Skeletal muscle satellite cell (primary cell): ENCODE data around the gene FXYD2.

Experiments used
- H3K27me3 ChIP-seq: 2 replicates; pipeline ENCODE4 v1.7.0; 2013; ENCODE audit warnings: low read length; ENCODE audit not compliant: control insufficient read depth, insufficient read depth
- H3K36me3 ChIP-seq: 2 replicates; pipeline ENCODE4 v1.7.0; 2013; ENCODE audit warnings: mild to moderate bottlenecking, control low read depth, low read length; ENCODE audit not compliant: insufficient read depth
- H3K4me1 ChIP-seq: 2 replicates; pipeline ENCODE4 v1.7.0; 2013; ENCODE audit warnings: low read length; ENCODE audit not compliant: control insufficient read depth, insufficient read depth
- H3K4me2 ChIP-seq: 2 replicates; pipeline ENCODE4 v1.7.0; 2013; ENCODE audit warnings: mild to moderate bottlenecking, low read length
- H3K4me3 ChIP-seq: 2 replicates; pipeline ENCODE4 v1.7.0; 2013; ENCODE audit warnings: low read length
- H3K9ac ChIP-seq: 2 replicates; pipeline ENCODE4 v1.7.0; 2013; ENCODE audit warnings: mild to moderate bottlenecking, low read depth, low read length, moderate library complexity
- H3K9me3 ChIP-seq: replicated peaks from 2 replicates; pipeline ENCODE4 v1.7.0; 2013; ENCODE audit warnings: mild to moderate bottlenecking, control low read depth, low read length

FXYD2 gene

GRCh38 chr11:117796872-117797529 is 27.5 kb downstream of the FXYD2 start, which contains the start of gene DSCAML1:
Gene DSCAML1, minus strand, starts transcription at chr11:117797216. Its CDS starts 137 bp downstream, at chr11:117797079.
- Histone ChIP-seq H3K9ac (no peak within 1 kb of the TSS), H3K27me3 (peaks cover 76% of the 10 kb centered on the region), H3K4me3 (no peak within 1 kb of the TSS), H3K4me1 (no peaks in the 10 kb centered on the region), H3K36me3 (no peaks in the 10 kb centered on the region), H3K4me2 (no peak within 1 kb of the TSS), H3K9me3 (no peaks in the 10 kb centered on the region)

DNA sequence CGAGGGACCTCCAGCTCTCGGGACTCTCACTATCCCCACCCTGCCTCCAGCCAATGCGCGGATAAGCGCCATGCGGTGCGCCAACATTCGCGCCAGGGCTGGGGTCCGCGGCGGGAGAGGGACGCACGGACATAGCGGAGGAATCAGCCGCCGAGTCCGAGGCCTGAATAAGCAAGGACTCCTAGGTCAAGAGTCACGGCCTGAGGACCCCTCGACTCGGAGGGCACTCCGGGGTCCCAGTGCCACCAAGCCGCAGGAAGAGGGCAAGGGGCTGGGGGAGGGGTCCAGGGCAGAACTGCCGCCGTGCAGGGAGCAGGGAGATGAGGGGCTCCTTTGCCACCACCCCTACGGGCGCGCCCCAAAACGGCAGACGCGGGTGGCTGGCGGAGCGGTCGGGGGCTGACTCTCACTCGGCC is 28.1 kb downstream of the FXYD2 start:
- no peak overlapping the region for H3K4me2 ChIP-seq
- H3K9me3 ChIP-seq: no peaks in the 10 kb centered on the region
- no peaks in the 10 kb centered on the region for H3K4me1 ChIP-seq
- no peak overlapping the region for H3K9ac ChIP-seq
- H3K36me3 ChIP-seq: no peaks in the 10 kb centered on the region
- H3K4me3 ChIP-seq: no peak overlapping the region
- H3K27me3 ChIP-seq: peaks cover 72% of the 10 kb centered on the region

- Histone ChIP-seq H3K4me3 (no peak overlapping the region), H3K9ac (no peak overlapping the region), H3K36me3 (no peaks in the 10 kb centered on the region), H3K4me1 (no peaks in the 10 kb centered on the region), H3K9me3 (no peaks in the 10 kb centered on the region), H3K4me2 (no peak overlapping the region), H3K27me3 (peaks cover 74% of the 10 kb centered on the region)
These were observed 28.7 kb downstream of the FXYD2 start for GRCh38 chr11:117795638-117796455.

DNA sequence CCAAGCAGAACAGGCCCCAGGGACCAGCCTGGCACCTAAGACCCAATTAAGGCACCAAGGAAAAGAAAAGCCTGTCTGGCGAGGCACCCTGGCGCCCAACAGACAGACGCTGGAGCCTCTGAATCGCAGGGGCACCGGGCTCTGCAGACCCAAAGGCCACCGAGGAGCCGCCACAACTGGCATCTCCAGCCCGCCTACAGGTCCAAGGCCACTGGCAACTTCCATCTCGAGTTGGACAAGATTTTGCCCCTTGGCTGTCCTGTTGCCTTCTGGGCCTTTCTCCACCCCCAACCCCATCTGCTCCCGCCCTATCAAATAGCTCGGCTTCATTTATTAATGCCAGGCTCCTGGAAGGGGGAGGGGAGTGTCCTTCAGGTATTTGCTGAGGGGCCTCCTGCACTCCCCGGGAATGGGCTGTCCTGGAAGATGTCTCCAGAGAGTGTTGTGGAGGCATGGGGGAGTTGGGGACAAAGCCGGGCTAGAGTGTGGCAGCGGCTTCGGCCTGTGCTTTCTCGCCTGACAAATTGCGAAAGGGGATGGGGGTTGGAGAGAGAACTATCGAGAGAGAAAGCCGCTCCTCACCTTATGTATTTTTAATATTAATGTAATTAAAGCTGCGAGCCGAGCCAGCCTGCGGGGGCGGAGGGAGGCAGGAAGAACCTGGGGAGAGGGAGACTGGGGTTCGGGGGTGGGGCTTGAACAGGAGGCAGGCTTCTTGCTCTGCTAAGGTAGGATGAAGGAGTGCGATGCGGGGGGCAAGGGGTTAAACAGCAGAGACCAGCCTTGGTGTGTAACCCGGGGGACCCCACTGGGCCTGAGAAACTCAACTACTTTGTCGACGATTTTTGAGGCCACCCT is 29.5 kb downstream of the FXYD2 start:
- no peaks in the 10 kb centered on the region for H3K9me3 ChIP-seq
- H3K27me3 ChIP-seq: peaks cover 72% of the 10 kb centered on the region

DNA sequence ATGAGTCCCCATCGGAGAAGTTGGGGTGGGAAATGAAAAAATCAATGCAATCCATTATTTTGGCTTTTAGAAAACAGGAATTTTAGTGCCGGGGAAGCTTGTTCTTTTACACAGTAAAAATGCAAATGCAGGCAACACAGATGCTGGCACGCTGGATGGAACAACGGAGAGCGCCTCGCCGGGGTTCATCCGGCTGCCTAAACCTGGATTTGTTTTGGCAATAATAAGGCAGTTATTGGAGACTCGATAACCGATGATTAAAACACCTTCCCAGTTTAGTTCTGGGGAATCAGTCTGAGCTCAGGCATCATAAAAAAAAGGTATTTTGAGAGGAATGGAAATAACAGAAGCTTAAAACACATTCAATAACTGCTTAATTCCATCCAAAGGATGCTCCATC is 30.4 kb downstream of the FXYD2 start:
- peaks cover 63% of the 10 kb centered on the region for H3K27me3 ChIP-seq
- H3K4me3 ChIP-seq: no peak overlapping the region
- no peak overlapping the region for H3K4me2 ChIP-seq
- H3K4me1 ChIP-seq: no peaks in the 10 kb centered on the region
- no peaks in the 10 kb centered on the region for H3K9me3 ChIP-seq
- no peaks in the 10 kb centered on the region for H3K36me3 ChIP-seq
- H3K9ac ChIP-seq: no peak overlapping the region

More for the DNA sequence above, 29.5 kb downstream of the FXYD2 start:
- Histone ChIP-seq H3K9ac (no peak overlapping the region), H3K4me1 (no peaks in the 10 kb centered on the region), H3K4me2 (no peak overlapping the region), H3K4me3 (no peak overlapping the region), H3K36me3 (no peaks in the 10 kb centered on the region)

DNA sequence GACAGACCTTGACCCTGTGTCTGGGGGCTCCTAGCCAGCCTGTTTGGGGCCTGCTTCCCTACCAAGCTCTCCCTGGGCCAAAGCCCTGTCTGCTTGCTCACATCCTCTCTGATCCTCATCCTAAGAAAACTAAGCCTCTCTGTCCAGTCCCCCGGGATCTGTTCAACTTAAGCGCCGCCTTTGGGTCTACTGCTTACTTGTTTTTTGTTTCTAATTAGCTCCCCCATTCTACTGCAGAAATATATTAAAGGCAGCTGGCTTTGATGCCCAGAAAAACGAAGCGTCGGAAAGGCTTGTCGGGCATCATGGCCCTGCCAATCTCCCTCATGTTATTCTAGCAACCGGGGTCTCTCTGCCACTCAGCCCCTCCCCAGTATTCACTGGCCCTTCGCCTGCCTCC is 31.0 kb downstream of the FXYD2 start:
- Histone ChIP-seq H3K9ac (no peak overlapping the region), H3K9me3 (no peaks in the 10 kb centered on the region), H3K4me3 (no peak overlapping the region), H3K36me3 (no peaks in the 10 kb centered on the region), H3K4me1 (no peaks in the 10 kb centered on the region), H3K27me3 (peaks cover 58% of the 10 kb centered on the region), H3K4me2 (no peak overlapping the region)

DNA sequence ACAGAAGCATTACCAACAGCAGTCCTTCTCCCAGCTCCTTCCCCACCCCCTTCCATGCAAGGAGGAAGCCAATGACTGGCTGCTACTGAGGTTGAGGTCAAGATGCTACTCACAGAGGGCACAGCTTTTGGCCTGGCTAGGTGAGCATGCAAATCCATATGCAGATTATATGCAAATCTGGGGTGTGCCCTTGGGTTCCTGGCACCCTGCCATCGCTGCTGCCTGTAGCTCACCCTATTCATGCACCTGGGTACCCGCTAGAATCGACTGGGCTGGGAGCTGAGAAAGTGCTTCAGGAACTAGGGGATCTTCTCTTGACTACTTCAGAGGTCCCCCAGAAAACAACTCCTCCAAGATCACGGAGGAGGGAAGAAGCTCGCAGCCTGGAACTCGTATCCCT is 31.6 kb downstream of the FXYD2 start:
- Histone ChIP-seq H3K9ac (no peak overlapping the region), H3K27me3 (peaks cover 54% of the 10 kb centered on the region)

GRCh38 chr11:117792241-117792640 is 32.3 kb downstream of the FXYD2 start:
- Histone ChIP-seq H3K9me3 (no peaks in the 10 kb centered on the region), H3K4me3 (no peak overlapping the region), H3K4me2 (no peak overlapping the region), H3K4me1 (no peaks in the 10 kb centered on the region), H3K36me3 (no peaks in the 10 kb centered on the region), H3K27me3 (peaks cover 52% of the 10 kb centered on the region), H3K9ac (no peak overlapping the region)

More for the DNA sequence above, 31.6 kb downstream of the FXYD2 start:
- Histone ChIP-seq H3K4me3 (no peak overlapping the region), H3K4me1 (no peaks in the 10 kb centered on the region), H3K36me3 (no peaks in the 10 kb centered on the region), H3K9me3 (no peaks in the 10 kb centered on the region), H3K4me2 (no peak overlapping the region)

GRCh38 chr11:117790279-117790678 is 34.3 kb downstream of the FXYD2 start:
- Histone ChIP-seq H3K4me2 (no peak overlapping the region), H3K36me3 (no peaks in the 10 kb centered on the region), H3K9ac (no peak overlapping the region), H3K4me1 (no peaks in the 10 kb centered on the region), H3K27me3 (peaks cover 53% of the 10 kb centered on the region), H3K4me3 (no peak overlapping the region), H3K9me3 (no peaks in the 10 kb centered on the region)

DNA sequence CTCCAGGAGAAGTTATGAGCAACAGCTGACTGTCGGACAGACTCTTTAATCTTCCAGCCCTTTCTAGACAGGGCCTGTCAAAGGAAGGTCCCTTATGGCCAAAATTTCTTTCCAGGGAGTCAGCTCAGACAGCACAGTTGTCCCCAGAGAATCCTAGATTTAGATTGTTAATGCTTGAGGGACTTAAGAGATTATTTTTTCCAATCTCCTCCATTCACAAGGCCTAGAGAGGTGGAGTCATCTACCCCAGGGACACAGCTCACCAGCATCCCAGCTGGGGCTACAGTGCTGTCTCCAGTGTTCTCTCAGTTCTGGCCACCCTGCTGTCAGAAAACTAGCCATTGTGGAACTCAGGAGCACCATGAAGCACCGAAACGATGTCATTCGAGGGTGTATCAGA is 35.3 kb downstream of the FXYD2 start:
- no peak overlapping the region for H3K4me3 ChIP-seq
- H3K9ac ChIP-seq: no peak overlapping the region
- no peak overlapping the region for H3K4me2 ChIP-seq
- H3K9me3 ChIP-seq: no peaks in the 10 kb centered on the region
- H3K27me3 ChIP-seq: peaks cover 43% of the 10 kb centered on the region
- no peaks in the 10 kb centered on the region for H3K36me3 ChIP-seq
- no peaks in the 10 kb centered on the region for H3K4me1 ChIP-seq

- H3K4me3 ChIP-seq: no peak overlapping the region
- no peak overlapping the region for H3K9ac ChIP-seq
- no peaks in the 10 kb centered on the region for H3K4me1 ChIP-seq
- no peaks in the 10 kb centered on the region for H3K36me3 ChIP-seq
- no peak overlapping the region for H3K4me2 ChIP-seq
- peaks cover 40% of the 10 kb centered on the region for H3K27me3 ChIP-seq
- no peaks in the 10 kb centered on the region for H3K9me3 ChIP-seq
These were observed 38.2 kb downstream of the FXYD2 start for GRCh38 chr11:117786135-117786870.
